ENCODE data around the gene CP.

CP gene

DNA sequence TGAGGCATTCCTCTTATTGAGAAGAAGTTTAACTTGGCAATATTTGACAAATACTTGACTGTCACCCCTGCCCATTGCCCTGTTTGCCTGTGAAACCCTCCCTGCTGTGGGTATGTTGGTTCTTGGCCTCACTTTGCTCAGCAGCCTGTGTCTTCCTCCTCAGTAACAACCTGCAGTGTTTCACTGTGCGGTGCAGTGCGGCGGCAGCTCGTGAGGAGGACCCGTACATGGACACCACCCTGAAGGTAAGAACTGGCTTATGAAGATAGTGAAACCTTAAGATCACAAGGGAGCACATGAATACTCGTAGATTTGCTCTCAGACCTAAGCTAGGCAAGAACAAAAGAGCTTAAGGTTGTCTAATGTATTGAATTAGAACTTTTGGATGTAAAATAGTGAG lies 71.2 kb downstream of the CP start:
- no peak for TF ChIP-seq EZH2 (IDR thresholded peaks at IDR 0.05; ENCODE audit: borderline replicate concordance, low read length)
- TF ChIP-seq, protein P1, sequence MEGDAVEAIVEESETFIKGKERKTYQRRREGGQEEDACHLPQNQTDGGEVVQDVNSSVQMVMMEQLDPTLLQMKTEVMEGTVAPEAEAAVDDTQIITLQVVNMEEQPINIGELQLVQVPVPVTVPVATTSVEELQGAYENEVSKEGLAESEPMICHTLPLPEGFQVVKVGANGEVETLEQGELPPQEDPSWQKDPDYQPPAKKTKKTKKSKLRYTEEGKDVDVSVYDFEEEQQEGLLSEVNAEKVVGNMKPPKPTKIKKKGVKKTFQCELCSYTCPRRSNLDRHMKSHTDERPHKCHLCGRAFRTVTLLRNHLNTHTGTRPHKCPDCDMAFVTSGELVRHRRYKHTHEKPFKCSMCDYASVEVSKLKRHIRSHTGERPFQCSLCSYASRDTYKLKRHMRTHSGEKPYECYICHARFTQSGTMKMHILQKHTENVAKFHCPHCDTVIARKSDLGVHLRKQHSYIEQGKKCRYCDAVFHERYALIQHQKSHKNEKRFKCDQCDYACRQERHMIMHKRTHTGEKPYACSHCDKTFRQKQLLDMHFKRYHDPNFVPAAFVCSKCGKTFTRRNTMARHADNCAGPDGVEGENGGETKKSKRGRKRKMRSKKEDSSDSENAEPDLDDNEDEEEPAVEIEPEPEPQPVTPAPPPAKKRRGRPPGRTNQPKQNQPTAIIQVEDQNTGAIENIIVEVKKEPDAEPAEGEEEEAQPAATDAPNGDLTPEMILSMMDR (IDR thresholded peaks at IDR 0.05; ENCODE audit: low read length) = no peak
- no peaks in the 10 kb centered on the region for H3K9me2 ChIP-seq (ENCODE audit: low read depth, low read length)
- H3K36me3 ChIP-seq (ENCODE audit: insufficient read depth, low read length) = peaks cover 69% of the 10 kb centered on the region; the same call in 1 of the 2 replicates
- H3K27ac ChIP-seq (ENCODE audit: low read depth, low read length, poor library complexity, severe bottlenecking) = no peak overlapping the region
- no peaks in the 10 kb centered on the region for H4K20me1 ChIP-seq (ENCODE audit: insufficient read depth, low read length)
- H2AFZ ChIP-seq (ENCODE audit: low read length) = no peak overlapping the region
- H3K27me3 ChIP-seq (ENCODE audit: insufficient read depth, low read length) = no peaks in the 10 kb centered on the region
- H3K4me3 ChIP-seq (ENCODE audit: low read depth, low read length, poor library complexity, severe bottlenecking) = no peak overlapping the region
- no peak overlapping the region for H3K9ac ChIP-seq (ENCODE audit: low read length)
- H3K4me2 ChIP-seq (ENCODE audit: low read length) = no peak overlapping the region
- no peaks in the 10 kb centered on the region for H3K9me3 ChIP-seq (ENCODE audit: low read length)
- H3K79me2 ChIP-seq (ENCODE audit: insufficient read depth, low read length) = no peaks in the 10 kb centered on the region
- H3K4me1 ChIP-seq (ENCODE audit: insufficient read depth, low read length, severe bottlenecking) = peaks cover 18% of the 10 kb centered on the region
- H3F3A ChIP-seq (ENCODE audit: insufficient read depth, low read length) = peaks cover 2% of the 10 kb centered on the region; the same call in 1 of the 2 replicates

DNA sequence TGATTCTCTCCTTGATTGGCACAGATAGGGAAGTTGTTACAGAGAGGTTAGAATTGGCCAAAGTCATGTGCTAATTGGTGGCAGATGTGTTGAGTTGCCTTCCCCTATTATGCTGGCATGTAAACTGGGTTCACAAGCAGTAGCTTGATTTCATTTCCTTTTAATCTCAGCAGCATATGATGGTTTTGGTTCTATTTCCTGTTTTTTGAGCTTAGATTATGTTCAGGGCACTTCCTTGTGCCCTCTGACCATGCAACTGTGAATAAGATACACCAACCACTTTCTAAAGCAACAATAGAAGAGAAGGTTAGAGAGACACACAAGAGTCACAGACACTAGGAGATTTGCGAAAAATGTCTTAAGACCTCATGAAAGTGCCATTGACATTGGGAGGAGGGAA lies 75.7 kb downstream of the CP start:
- Histone ChIP-seq H3K36me3 (ENCODE audit: insufficient read depth, low read length) (peaks cover 58% of the 10 kb centered on the region), H3K27me3 (ENCODE audit: insufficient read depth, low read length) (no peaks in the 10 kb centered on the region), H3K4me3 (ENCODE audit: low read depth, low read length, poor library complexity, severe bottlenecking) (no peak overlapping the region), H2AFZ (ENCODE audit: low read length) (no peak overlapping the region), H3K9me2 (ENCODE audit: low read depth, low read length) (no peaks in the 10 kb centered on the region), H3K79me2 (ENCODE audit: insufficient read depth, low read length) (no peaks in the 10 kb centered on the region), H4K20me1 (ENCODE audit: insufficient read depth, low read length) (no peaks in the 10 kb centered on the region), H3K4me2 (ENCODE audit: low read length) (peak overlapping the region; percentile 27; the same call in 1 of the 2 replicates), H3K4me1 (ENCODE audit: insufficient read depth, low read length, severe bottlenecking) (peaks cover 33% of the 10 kb centered on the region), H3K27ac (ENCODE audit: low read depth, low read length, poor library complexity, severe bottlenecking) (peak overlapping the region; percentile 88), H3K9me3 (ENCODE audit: low read length) (no peaks in the 10 kb centered on the region), H3K9ac (ENCODE audit: low read length) (peak overlapping the region; percentile 19; the same call in 1 of the 2 replicates), H3F3A (ENCODE audit: insufficient read depth, low read length) (peaks cover 2% of the 10 kb centered on the region; the same call in 1 of the 2 replicates)
- no peak for TF ChIP-seq EZH2 (IDR thresholded peaks at IDR 0.05; ENCODE audit: borderline replicate concordance, low read length)
- TF ChIP-seq, protein P1 (IDR thresholded peaks at IDR 0.05; ENCODE audit: low read length) = no peak

DNA sequence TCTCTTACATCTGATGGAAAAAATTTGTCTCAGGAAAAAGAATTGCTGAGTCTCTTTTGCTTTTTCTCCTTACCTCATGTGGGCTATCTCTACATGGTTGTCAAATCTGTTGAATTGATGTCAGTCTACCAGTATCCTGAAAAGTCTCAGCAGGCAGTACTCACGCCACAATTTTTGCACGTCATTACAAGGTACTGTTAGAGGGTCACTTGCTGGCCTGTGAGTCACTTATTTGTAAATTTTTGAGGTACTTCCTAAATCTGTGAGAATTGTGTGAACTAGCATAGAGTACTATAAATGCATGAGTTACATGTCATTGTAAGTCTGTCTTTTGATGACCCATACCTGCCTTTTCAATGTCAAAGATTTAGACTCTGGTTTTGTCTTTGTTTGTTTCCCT lies 76.3 kb downstream of the CP start:
- no peaks in the 10 kb centered on the region for H3K79me2 ChIP-seq (ENCODE audit: insufficient read depth, low read length)
- peaks cover 37% of the 10 kb centered on the region for H3K4me1 ChIP-seq (ENCODE audit: insufficient read depth, low read length, severe bottlenecking)
- H3K36me3 ChIP-seq (ENCODE audit: insufficient read depth, low read length) = peaks cover 60% of the 10 kb centered on the region
- H3K27me3 ChIP-seq (ENCODE audit: insufficient read depth, low read length) = no peaks in the 10 kb centered on the region
- TF ChIP-seq, protein P1 (IDR thresholded peaks at IDR 0.05; ENCODE audit: low read length) = no peak
- TF ChIP-seq EZH2 (IDR thresholded peaks at IDR 0.05; ENCODE audit: borderline replicate concordance, low read length) = no peak
- no peaks in the 10 kb centered on the region for H4K20me1 ChIP-seq (ENCODE audit: insufficient read depth, low read length)
- H3K4me3 ChIP-seq (ENCODE audit: low read depth, low read length, poor library complexity, severe bottlenecking) = peak overlapping the region; percentile 10
- H3K4me2 ChIP-seq (ENCODE audit: low read length) = peak overlapping the region; percentile 27; the same call in 1 of the 2 replicates
- no peak overlapping the region for H2AFZ ChIP-seq (ENCODE audit: low read length)
- H3F3A ChIP-seq (ENCODE audit: insufficient read depth, low read length) = peaks cover 2% of the 10 kb centered on the region; the same call in 1 of the 2 replicates
- H3K9me2 ChIP-seq (ENCODE audit: low read depth, low read length) = no peaks in the 10 kb centered on the region
- H3K9ac ChIP-seq (ENCODE audit: low read length) = no peak overlapping the region
- H3K27ac ChIP-seq (ENCODE audit: low read depth, low read length, poor library complexity, severe bottlenecking) = peak overlapping the region; percentile 88
- no peaks in the 10 kb centered on the region for H3K9me3 ChIP-seq (ENCODE audit: low read length)

All from OCI-LY1 (cell line).